BE2C (cell line): ENCODE data around the gene TMIGD2.

Experiments
- DNase-seq: peaks from one replicate; pipeline ENCODE4 v3.0.0-alpha.2; 2020
- H3K27me3 ChIP-seq: fragments of 250-450 bp; sonication (Bioruptor Pico); 2 replicates; pipeline ENCODE4 v1.5.1; 2020; ENCODE audit warnings: mild to moderate bottlenecking
- H3K36me3 ChIP-seq: fragments of 250-450 bp; sonication (Bioruptor Pico); 2 replicates; pipeline ENCODE4 v1.5.1; 2020; ENCODE audit warnings: mild to moderate bottlenecking
- H3K4me1 ChIP-seq: fragments of 250-450 bp; sonication (Bioruptor Pico); 2 replicates; pipeline ENCODE4 v1.5.1; 2020
- H3K4me3 ChIP-seq: 2 replicates; pipeline ENCODE4 v1.5.1; 2011; ENCODE audit warnings: low read depth, low read length
- H3K9me3 ChIP-seq: fragments of 250-450 bp; sonication (Bioruptor Pico); 2 replicates; pipeline ENCODE4 v1.5.1; 2020
- TF ChIP-seq, protein P1 (sequence below): IDR thresholded peaks from 2 replicates; pipeline ENCODE4 v1.5.1; 2012; ENCODE audit warnings: mild to moderate bottlenecking, low read depth, low read length

TMIGD2 gene

GRCh38 chr19:4345342-4346019 is 43.3 kb upstream of the TMIGD2 start:
- Histone ChIP-seq H3K4me1 (peaks cover 4% of the 10 kb centered on the region; the same call in 1 of the 2 replicates), H3K27me3 (no peaks in the 10 kb centered on the region), H3K9me3 (no peaks in the 10 kb centered on the region), H3K4me3 (no peak overlapping the region), H3K36me3 (peaks cover 5% of the 10 kb centered on the region)
- DNase-seq, result no peak
- TF ChIP-seq, protein P1, sequence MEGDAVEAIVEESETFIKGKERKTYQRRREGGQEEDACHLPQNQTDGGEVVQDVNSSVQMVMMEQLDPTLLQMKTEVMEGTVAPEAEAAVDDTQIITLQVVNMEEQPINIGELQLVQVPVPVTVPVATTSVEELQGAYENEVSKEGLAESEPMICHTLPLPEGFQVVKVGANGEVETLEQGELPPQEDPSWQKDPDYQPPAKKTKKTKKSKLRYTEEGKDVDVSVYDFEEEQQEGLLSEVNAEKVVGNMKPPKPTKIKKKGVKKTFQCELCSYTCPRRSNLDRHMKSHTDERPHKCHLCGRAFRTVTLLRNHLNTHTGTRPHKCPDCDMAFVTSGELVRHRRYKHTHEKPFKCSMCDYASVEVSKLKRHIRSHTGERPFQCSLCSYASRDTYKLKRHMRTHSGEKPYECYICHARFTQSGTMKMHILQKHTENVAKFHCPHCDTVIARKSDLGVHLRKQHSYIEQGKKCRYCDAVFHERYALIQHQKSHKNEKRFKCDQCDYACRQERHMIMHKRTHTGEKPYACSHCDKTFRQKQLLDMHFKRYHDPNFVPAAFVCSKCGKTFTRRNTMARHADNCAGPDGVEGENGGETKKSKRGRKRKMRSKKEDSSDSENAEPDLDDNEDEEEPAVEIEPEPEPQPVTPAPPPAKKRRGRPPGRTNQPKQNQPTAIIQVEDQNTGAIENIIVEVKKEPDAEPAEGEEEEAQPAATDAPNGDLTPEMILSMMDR, result no peak

- DNase-seq, result peak; percentile 97
- Histone ChIP-seq H3K27me3 (no peaks in the 10 kb centered on the region), H3K36me3 (peaks cover 5% of the 10 kb centered on the region), H3K4me1 (peaks cover 4% of the 10 kb centered on the region; the same call in 1 of the 2 replicates), H3K9me3 (no peaks in the 10 kb centered on the region), H3K4me3 (peak within 1 kb of the TSS; percentile 63)
- TF ChIP-seq, protein P1, result no peak
Observed at GRCh38 chr19:4343370-4344307, 41.5 kb upstream of the TMIGD2 start, which contains the start of gene MPND. TSS of gene MPND (plus strand) at chr19:4343562. CDS start at chr19:4343594, 32 bp downstream.

DNA sequence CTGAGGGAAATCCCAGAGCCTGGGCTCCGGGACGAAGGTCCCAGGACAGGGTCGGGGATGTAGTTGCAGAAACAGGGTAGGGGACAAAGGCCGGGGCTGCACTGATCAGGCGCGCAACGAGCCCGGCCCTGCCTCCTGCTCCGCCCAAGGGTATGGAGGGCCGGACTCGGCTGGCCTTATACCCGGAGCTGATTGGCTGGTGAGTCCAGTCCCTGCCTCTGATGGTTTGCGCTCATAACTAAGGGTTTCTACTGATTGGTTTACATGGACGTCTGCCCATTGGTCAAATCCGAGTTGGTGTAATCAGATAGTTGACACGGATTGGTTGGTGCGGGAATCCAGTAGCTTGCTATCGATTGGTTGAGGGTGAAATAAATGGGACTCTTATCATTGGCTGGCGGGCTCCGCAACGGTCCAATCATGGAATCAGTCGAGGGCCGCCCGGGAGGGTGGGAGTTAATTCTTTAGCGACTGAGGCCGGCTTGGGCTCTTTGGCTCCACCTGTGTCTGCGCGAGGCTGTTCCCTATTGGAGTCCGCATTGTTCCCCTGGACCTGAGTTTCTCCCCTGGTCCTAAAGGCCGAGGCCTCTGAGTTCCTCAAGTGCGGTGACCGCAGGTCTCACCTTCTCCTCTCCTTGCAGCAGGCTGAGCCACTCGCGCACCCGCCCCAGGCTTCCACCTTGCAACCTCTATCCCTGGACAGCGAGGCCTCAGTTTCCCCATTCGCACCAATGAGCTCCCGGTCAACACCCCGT is 40.6 kb upstream of the TMIGD2 start:
- H3K27me3 ChIP-seq, result no peaks in the 10 kb centered on the region
- peaks cover 4% of the 10 kb centered on the region; the same call in 1 of the 2 replicates for H3K4me1 ChIP-seq
- H3K36me3 ChIP-seq, result peaks cover 5% of the 10 kb centered on the region
- TF ChIP-seq, protein P1, result peak; percentile 47
- H3K4me3 ChIP-seq, result peak overlapping the region; percentile 63
- no peaks in the 10 kb centered on the region for H3K9me3 ChIP-seq
- DNase-seq, result peak; percentile 96

GRCh38 chr19:4342314-4342614 is 40.1 kb upstream of the TMIGD2 start:
- Histone ChIP-seq H3K4me1 (peaks cover 4% of the 10 kb centered on the region; the same call in 1 of the 2 replicates), H3K27me3 (no peaks in the 10 kb centered on the region), H3K36me3 (peaks cover 5% of the 10 kb centered on the region), H3K4me3 (peak overlapping the region; percentile 48), H3K9me3 (no peaks in the 10 kb centered on the region)
- TF ChIP-seq, protein P1, result no peak
- no peak for DNase-seq

DNA sequence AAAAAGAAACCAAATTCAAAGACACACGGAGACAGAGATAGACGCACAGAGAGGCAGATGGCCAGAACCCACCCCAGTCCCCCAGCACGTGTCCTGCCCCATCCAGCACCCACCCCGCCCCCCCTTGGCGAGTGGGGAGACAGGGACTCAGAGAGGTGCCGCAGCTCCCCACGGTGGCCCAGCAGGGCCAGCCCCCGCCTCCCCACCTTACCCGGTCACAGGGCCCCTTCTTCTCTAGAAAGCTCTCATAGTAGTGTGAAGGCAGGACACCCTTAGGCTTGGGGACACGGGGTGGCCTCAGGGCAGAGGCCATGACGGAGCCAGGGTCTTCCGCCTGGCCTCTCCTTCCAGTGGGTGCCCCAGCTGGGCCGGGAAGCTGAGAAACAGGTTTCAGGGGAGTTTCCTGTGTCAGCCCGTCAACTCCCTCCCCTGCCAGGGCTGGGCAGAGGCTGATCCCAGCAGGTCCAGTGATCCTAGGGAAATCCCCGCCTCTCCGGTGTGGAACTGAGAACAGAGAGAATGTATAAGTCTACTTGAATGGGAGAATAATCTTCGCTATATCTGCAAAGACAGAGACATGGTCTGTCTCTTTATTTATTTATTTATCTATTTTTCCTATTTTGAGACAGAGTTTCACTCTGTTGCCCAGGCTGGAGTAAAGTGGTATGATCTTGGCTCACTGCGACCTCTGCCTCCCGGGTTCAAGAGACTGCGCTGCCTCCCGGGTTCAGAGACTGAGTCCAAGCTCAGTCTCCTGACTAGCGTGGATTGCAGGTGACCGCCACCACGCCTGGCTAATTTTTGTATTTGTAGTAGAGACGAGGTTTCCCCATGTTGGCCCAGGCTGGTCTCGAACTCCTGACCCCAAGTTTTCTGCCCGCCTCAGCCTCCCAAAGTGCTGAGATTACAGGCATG is 36.5 kb upstream of the TMIGD2 start, which contains the start of gene STAP2:
Gene STAP2 (minus strand): TSS at position 387 of the 915 bp plus-strand sequence. CDS start 74 bp downstream, at position 313.
- no peak for DNase-seq
- Histone ChIP-seq H3K27me3 (no peaks in the 10 kb centered on the region), H3K4me1 (peaks cover 4% of the 10 kb centered on the region; the same call in 1 of the 2 replicates), H3K36me3 (no peaks in the 10 kb centered on the region), H3K4me3 (no peak within 1 kb of the TSS), H3K9me3 (no peaks in the 10 kb centered on the region)
- TF ChIP-seq, protein P1, result no peak
